ENCODE measurements around the gene ATG7.

- TF ChIP-seq POLR2A (IDR thresholded peaks at IDR 0.05) (no peak), CTCF (IDR thresholded peaks at IDR 0.05) (no peak)
These were observed 226.9 kb downstream of the ATG7 start for GRCh38 chr3:11499144-11499543.

Data from uterus (tissue), 2 donors.